ENCODE data around the gene ZNF581.

Gene ZNF581

GRCh38 chr19:55650602-55651230 lies 7.3 kb downstream of the ZNF581 start:
- no peak for ATAC-seq

DNA sequence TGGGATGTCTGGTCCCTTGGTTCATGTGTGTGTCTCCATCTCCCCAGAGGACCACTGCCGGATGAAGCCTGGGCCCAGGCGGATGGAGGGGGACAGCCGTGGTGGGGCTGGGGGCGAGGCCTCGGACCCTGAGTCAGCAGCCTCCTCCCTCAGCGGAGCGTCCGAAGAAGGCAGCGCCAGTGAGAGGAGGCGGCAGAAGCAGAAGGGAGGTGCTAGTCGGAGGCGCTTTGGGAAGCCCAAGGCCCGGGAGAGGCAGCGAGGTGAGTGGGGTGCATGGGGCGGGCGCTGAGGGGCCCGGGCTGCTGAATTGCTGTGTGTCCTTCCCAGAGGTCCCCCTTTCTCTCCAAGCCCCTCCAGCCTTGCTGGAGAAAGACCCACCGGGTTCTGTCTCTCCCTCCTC lies 7.8 kb downstream of the ZNF581 start:
- ATAC-seq, result no peak

GRCh38 chr19:55652311-55653128 lies 9.1 kb downstream of the ZNF581 start:
- ATAC-seq, result no peak

DNA sequence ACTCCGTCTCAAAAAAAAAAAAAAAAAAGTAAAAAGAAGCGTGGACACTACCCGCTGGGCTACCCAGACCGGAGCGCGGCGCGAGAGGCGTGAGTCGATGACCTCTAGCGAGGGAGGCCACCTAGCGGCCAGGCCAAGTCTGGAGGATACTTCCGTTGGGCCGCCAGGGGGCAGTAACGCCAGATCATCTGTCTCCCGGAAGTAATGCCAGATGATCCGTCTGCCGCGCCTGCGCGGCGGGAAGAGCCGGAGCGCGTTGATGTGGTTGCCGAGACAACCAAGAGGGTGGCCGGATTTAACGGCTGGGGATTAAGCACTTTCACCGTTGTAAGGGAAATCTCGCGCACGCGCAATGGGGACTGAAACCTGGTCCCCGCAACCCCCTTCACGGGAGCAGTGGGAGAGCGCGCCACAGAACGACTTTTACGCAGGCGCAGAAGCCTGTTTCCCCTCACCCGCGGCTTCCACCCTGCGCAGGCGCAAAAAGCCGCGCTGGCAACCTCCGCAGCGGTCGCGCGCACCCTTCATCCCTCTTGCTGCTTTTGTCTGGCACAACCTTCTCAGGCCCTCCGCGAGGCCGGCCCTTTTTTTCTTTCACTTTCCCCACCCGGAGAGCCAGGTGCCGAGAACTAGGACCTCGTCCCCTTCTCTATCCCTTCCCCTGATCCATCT lies 10.3 kb downstream of the ZNF581 start:
- ATAC-seq, result peak; percentile 52 to 56

- ATAC-seq, result peak; percentile 62 to 71
Observed at GRCh38 chr19:55654323-55654867, 10.9 kb downstream of the ZNF581 start.

DNA sequence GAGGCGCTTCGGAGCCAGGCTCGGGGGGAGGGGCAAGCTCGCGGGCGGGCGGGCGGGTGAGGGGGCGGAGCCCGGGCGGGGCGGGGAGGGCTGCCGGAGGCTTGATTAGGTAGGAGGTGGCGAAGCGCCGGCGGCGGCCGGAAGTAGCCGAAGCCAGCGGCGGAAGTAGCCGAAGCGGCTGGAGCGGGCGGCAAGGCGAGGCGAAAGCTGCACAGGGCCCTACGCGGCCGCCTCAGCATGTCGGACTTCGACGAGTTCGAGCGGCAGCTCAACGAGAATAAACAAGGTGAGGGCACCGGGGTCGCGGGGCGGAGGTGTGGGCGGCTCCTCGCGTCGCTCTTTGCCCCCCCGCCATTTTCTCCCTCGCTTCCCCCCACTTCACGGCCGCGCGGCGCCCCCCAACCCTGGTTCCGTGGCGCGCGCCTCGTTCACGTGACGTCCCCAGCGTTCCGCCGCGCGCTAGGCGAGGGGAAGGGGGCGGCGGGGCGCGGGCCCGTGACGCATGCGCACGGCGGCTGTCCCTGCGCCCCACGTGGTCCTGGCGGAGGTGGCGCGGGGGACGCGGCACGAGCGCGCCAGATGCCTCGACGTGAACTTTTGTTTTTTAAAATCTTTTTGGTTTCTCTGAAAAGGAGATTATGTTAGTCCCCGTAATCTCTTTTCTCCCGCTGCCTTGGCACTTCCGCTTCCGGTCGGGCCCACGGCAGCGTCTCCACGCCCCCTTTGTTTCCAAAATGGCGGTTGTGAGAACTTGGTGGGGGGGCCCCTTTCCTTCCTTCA lies 11.6 kb downstream of the ZNF581 start, which contains the start of gene U2AF2:
U2AF2 (plus strand) TSS at position 168 of the 780 bp plus-strand sequence; CDS start at position 238, 70 bp downstream.
- ATAC-seq, result peak; percentile 40 to 48

GRCh38 chr19:55655648-55656040 lies 12.2 kb downstream of the ZNF581 start:
- no peak for ATAC-seq

- ATAC-seq, result no peak
Observed at GRCh38 chr19:55656552-55656951, 13.1 kb downstream of the ZNF581 start.

GRCh38 chr19:55656988-55657747 lies 13.7 kb downstream of the ZNF581 start:
- ATAC-seq, result no peak

- ATAC-seq, result no peak
Observed at GRCh38 chr19:55658846-55659459, 15.5 kb downstream of the ZNF581 start.

- ATAC-seq, result no peak
Observed at GRCh38 chr19:55659822-55660221, 16.4 kb downstream of the ZNF581 start.

DNA sequence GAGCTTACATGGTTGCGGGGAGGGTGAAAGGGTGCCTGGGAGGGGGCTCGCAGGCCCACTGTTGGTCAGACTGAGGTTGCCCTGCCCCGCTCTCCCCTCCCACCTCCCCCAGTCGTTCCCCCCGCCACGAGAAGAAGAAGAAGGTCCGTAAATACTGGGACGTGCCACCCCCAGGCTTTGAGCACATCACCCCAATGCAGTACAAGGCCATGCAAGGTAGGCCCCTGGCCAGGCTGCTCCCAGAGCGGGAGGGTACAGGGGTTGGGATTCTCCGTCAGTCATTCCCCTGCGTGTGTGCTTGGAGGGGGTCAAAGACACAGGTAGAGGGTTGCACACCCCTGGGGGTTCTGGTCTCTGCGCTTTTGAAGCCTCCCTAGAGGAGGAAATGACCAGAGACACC lies 17.0 kb downstream of the ZNF581 start:
- no peak for ATAC-seq

- no peak for ATAC-seq
Observed at GRCh38 chr19:55660991-55661390, 17.5 kb downstream of the ZNF581 start.

- no peak for ATAC-seq
Observed at GRCh38 chr19:55661826-55662225, 18.4 kb downstream of the ZNF581 start.

- no peak for ATAC-seq
Observed at GRCh38 chr19:55663846-55664536, 20.5 kb downstream of the ZNF581 start.

DNA sequence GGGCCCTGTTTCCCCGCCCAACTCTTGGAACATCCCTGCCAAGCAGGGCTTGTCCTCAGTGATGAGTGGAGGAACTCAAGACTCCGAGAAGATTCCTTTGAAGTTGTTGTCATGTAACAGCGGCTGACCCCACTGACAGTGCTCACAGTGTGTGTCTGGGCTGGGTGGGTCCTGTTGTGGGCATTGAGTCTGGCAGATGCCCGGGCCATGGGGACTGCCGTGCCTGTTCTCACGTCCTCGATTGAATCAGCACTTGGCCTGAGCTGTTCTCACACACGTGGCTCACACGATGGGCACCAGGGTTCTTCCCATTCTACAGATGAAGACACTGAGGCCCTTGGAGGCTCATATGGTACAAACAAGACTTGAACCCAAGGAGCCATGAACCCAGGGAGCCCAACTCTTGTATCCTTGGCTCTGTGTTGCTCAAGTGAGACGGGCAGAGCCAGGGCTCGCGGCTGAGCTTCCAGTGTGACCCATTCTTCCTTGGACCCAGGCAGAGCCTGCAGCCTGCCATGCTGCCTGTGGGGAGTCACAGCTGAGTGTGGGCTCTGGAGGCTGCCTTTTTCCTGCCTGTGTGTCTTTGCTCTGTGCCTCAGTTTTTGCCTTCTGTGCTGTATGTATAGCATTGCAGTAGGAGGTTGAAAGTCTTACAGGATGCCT lies 23.0 kb downstream of the ZNF581 start:
- no peak for ATAC-seq

GRCh38 chr19:55667006-55667381 lies 23.5 kb downstream of the ZNF581 start:
- ATAC-seq, result no peak

DNA sequence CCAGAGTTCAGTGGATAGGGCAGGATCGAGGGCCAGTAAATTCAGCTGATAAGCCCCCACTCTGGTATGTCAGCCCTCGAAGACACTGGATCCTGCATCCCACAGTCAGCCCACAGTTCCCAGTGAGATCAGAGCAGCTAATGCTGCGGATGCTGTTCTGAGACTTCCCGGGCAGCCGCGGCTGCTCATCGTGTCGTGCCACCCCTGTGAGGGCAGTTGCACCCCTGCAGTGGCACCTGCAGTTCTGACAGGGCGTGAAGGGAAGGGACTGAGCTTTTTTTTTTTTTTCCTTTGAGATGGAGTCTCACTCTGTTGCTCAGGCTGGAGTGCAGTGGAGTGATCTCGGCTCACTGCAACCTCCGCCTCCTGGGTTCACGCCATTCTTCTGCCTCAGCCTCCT lies 24.1 kb downstream of the ZNF581 start:
- ATAC-seq, result no peak

DNA sequence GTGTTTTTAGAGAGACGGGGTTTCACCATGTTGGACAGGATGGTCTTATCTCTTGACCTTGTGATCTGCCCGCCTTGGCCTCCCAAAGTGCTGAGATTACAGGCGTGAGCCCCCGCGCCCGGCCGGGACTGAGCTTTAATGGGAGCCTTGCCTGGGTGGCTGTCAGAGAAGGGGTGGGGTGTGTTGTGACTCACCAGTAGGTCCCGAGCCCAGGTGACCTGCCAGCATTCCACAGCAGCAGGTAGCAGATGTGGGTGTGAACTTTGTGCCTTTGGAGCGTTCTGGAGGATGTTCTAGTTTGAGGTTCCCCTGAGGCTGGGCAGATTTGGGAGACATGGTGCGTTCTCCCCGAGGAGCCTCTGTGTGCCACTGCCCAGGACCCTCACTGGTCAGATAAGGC lies 24.5 kb downstream of the ZNF581 start:
- no peak for ATAC-seq

Measured in activated CD4-positive, CD25-positive, alpha-beta regulatory T cell treated with anti-CD3 and anti-CD28 coated beads, Interleukin-2, amount 50 U/mL, for 24 hours (primary cell).